HG03575 (cell line): ENCODE results near the gene CDCP1.
"Not testable (repeated sequence)": the region's sequence is repeated elsewhere in the genome, so short reads cannot be mapped to it uniquely, and the experiment has no call there.

Source experiments
- ATAC-seq: cut with Tn5 transposase; IDR thresholded peaks from one replicate; pipeline ENCODE4 v1.9.1; 2021; ENCODE audit not compliant: unreplicated experiment, insufficient number of reproducible peaks, low FRiP score; ENCODE audit errors: extremely low read depth

The CDCP1 gene

GRCh38 chr3:45071075-45071474 lies 75.1 kb downstream of the CDCP1 start:
- ATAC-seq = no peak

- no peak for ATAC-seq
Observed at GRCh38 chr3:45067941-45068340, 78.2 kb downstream of the CDCP1 start.

- no peak for ATAC-seq
Observed at GRCh38 chr3:45067486-45067885, 78.7 kb downstream of the CDCP1 start.

- ATAC-seq = no peak
Observed at GRCh38 chr3:45066109-45066801, 79.9 kb downstream of the CDCP1 start.

GRCh38 chr3:45065373-45065720 lies 80.8 kb downstream of the CDCP1 start:
- ATAC-seq = no peak

GRCh38 chr3:45064512-45065372 lies 81.4 kb downstream of the CDCP1 start:
- ATAC-seq = no peak

- no peak for ATAC-seq
Observed at GRCh38 chr3:45062697-45063070, 83.5 kb downstream of the CDCP1 start.

GRCh38 chr3:45060165-45060892 lies 85.8 kb downstream of the CDCP1 start:
- ATAC-seq = no peak

GRCh38 chr3:45059132-45059531 lies 87.0 kb downstream of the CDCP1 start:
- no peak for ATAC-seq

GRCh38 chr3:45057557-45057956 lies 88.6 kb downstream of the CDCP1 start:
- ATAC-seq = no peak

- no peak for ATAC-seq
Observed at GRCh38 chr3:45056608-45057301, 89.4 kb downstream of the CDCP1 start.

- no peak for ATAC-seq
Observed at GRCh38 chr3:45055411-45056143, 90.6 kb downstream of the CDCP1 start.

- no peak for ATAC-seq
Observed at GRCh38 chr3:45055032-45055410, 91.2 kb downstream of the CDCP1 start.

GRCh38 chr3:45054196-45054857 lies 91.9 kb downstream of the CDCP1 start:
- ATAC-seq = no peak

GRCh38 chr3:45053805-45054195 lies 92.4 kb downstream of the CDCP1 start:
- not testable (repeated sequence) for ATAC-seq

GRCh38 chr3:45051685-45052084 lies 94.5 kb downstream of the CDCP1 start:
- no peak for ATAC-seq

GRCh38 chr3:45049807-45050206 lies 96.4 kb downstream of the CDCP1 start:
- no peak for ATAC-seq

GRCh38 chr3:45048244-45048643 lies 97.9 kb downstream of the CDCP1 start:
- no peak for ATAC-seq
